ENCODE measurements around the gene FKRP. TPM values are rescaled to one million over a fixed set of nuclear protein-coding genes. Genes with fewer than 3 reads are reported as not detected.
A peak's percentile ranks its signal among the peaks of the same experiment; 100 is the strongest.

Gene FKRP
- total and polyA plus RNA-seq, 2 of the 13 experiments (the other 11 are each of a cell fraction or from before 2014, with no cell fraction given): 7.3 to 9.8 TPM

DNA sequence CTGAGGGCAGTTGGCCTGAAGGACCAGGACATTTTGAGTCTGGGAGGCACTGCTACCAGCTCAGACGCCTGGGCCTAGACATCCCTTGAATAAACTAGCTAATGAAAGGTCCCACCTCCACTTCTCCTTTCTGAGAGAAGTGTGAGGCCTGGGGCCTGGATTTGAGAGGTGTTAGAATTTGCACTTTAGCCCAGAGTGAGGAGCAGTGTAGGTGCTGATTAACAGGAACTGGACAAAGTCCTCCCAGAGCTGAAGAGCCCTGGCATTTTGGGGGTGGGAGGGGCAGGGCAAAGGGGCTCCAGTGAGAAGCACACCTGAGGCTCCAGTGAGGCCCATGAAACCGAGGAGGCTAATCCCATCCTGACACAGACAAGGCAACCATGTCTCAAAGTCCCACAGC is 57.7 kb downstream of the FKRP start (continued):
- no peak for TF ChIP-seq NCOA2 (CRISPR knock-in tag; IDR thresholded peaks at IDR 0.05)
- 0 out of 2 replicates have a peak, but pooled peaks have one; percentile 23 for TF ChIP-seq HNF4G (IDR thresholded peaks at IDR 0.05; ENCODE audit: borderline replicate concordance, low read depth, low read length)
- no peak for TF ChIP-seq HNF4G (CRISPR knock-in tag; IDR thresholded peaks at IDR 0.05; ENCODE audit: borderline replicate concordance, low read depth)
- TF ChIP-seq, protein P1, sequence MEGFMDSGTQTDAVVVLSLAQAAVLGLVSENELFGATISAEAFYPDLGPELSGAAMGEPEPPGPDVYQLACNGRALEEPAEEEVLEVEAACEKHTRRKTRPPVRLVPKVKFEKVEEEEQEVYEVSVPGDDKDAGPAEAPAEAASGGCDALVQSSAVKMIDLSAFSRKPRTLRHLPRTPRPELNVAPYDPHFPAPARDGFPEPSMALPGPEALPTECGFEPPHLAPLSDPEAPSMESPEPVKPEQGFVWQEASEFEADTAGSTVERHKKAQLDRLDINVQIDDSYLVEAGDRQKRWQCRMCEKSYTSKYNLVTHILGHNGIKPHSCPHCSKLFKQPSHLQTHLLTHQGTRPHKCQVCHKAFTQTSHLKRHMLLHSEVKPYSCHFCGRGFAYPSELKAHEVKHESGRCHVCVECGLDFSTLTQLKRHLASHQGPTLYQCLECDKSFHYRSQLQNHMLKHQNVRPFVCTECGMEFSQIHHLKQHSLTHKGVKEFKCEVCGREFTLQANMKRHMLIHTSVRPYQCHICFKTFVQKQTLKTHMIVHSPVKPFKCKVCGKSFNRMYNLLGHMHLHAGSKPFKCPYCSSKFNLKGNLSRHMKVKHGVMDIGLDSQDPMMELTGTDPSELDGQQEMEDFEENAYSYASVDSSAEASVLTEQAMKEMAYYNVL (CRISPR knock-in tag; IDR thresholded peaks at IDR 0.05; ENCODE audit: borderline replicate concordance): no peak
- peak; percentile 92 for TF ChIP-seq TBX2 (CRISPR knock-in tag; IDR thresholded peaks at IDR 0.05; ENCODE audit: borderline replicate concordance)
- TF ChIP-seq RXRB (CRISPR knock-in tag; IDR thresholded peaks at IDR 0.05; ENCODE audit: borderline replicate concordance): no peak
- TF ChIP-seq, protein P2, sequence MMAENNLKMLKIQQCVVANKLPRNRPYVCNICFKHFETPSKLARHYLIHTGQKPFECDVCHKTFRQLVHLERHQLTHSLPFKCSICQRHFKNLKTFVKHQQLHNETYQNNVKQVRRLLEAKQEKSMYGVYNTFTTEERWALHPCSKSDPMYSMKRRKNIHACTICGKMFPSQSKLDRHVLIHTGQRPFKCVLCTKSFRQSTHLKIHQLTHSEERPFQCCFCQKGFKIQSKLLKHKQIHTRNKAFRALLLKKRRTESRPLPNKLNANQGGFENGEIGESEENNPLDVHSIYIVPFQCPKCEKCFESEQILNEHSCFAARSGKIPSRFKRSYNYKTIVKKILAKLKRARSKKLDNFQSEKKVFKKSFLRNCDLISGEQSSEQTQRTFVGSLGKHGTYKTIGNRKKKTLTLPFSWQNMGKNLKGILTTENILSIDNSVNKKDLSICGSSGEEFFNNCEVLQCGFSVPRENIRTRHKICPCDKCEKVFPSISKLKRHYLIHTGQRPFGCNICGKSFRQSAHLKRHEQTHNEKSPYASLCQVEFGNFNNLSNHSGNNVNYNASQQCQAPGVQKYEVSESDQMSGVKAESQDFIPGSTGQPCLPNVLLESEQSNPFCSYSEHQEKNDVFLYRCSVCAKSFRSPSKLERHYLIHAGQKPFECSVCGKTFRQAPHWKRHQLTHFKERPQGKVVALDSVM (CRISPR knock-in tag; IDR thresholded peaks at IDR 0.05): peak; percentile 17; the same call in 1 of the 2 replicates
- TF ChIP-seq, protein P3, sequence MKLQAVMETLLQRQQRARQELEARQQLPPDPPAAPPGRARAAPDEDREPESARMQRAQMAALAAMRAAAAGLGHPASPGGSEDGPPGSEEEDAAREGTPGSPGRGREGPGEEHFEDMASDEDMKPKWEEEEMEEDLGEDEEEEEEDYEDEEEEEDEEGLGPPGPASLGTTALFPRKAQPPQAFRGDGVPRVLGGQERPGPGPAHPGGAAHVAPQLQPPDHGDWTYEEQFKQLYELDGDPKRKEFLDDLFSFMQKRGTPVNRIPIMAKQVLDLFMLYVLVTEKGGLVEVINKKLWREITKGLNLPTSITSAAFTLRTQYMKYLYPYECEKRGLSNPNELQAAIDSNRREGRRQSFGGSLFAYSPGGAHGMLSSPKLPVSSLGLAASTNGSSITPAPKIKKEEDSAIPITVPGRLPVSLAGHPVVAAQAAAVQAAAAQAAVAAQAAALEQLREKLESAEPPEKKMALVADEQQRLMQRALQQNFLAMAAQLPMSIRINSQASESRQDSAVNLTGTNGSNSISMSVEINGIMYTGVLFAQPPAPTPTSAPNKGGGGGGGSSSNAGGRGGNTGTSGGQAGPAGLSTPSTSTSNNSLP (IDR thresholded peaks at IDR 0.05; ENCODE audit: low read depth, low read length): no peak
- TF ChIP-seq, protein P4, sequence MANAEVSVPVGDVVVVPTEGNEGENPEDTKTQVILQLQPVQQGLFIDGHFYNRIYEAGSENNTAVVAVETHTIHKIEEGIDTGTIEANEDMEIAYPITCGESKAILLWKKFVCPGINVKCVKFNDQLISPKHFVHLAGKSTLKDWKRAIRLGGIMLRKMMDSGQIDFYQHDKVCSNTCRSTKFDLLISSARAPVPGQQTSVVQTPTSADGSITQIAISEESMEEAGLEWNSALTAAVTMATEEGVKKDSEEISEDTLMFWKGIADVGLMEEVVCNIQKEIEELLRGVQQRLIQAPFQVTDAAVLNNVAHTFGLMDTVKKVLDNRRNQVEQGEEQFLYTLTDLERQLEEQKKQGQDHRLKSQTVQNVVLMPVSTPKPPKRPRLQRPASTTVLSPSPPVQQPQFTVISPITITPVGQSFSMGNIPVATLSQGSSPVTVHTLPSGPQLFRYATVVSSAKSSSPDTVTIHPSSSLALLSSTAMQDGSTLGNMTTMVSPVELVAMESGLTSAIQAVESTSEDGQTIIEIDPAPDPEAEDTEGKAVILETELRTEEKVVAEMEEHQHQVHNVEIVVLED (CRISPR knock-in tag; IDR thresholded peaks at IDR 0.05; ENCODE audit: borderline replicate concordance): no peak
- TF ChIP-seq MEF2D (CRISPR knock-in tag; IDR thresholded peaks at IDR 0.05): no peak
- TF ChIP-seq, protein P5, sequence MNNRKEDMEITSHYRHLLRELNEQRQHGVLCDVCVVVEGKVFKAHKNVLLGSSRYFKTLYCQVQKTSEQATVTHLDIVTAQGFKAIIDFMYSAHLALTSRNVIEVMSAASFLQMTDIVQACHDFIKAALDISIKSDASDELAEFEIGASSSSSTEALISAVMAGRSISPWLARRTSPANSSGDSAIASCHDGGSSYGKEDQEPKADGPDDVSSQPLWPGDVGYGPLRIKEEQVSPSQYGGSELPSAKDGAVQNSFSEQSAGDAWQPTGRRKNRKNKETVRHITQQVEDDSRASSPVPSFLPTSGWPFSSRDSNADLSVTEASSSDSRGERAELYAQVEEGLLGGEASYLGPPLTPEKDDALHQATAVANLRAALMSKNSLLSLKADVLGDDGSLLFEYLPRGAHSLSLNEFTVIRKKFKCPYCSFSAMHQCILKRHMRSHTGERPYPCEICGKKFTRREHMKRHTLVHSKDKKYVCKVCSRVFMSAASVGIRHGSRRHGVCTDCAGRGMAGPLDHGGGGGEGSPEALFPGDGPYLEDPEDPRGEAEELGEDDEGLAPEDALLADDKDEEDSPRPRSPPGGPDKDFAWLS (CRISPR knock-in tag; IDR thresholded peaks at IDR 0.05; ENCODE audit: borderline replicate concordance): no peak
- TF ChIP-seq, protein P6, sequence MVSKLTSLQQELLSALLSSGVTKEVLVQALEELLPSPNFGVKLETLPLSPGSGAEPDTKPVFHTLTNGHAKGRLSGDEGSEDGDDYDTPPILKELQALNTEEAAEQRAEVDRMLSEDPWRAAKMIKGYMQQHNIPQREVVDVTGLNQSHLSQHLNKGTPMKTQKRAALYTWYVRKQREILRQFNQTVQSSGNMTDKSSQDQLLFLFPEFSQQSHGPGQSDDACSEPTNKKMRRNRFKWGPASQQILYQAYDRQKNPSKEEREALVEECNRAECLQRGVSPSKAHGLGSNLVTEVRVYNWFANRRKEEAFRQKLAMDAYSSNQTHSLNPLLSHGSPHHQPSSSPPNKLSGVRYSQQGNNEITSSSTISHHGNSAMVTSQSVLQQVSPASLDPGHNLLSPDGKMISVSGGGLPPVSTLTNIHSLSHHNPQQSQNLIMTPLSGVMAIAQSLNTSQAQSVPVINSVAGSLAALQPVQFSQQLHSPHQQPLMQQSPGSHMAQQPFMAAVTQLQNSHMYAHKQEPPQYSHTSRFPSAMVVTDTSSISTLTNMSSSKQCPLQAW (CRISPR knock-in tag; IDR thresholded peaks at IDR 0.05): 0 out of 2 replicates have a peak, but pooled peaks have one; percentile 28
- no peak for TF ChIP-seq HNRNPH1 (optimal IDR thresholded peaks at IDR 0.05; ENCODE audit: low read depth, low read length)
